Measurements from ENCODE around the gene PTGIS.

The PTGIS gene

DNA sequence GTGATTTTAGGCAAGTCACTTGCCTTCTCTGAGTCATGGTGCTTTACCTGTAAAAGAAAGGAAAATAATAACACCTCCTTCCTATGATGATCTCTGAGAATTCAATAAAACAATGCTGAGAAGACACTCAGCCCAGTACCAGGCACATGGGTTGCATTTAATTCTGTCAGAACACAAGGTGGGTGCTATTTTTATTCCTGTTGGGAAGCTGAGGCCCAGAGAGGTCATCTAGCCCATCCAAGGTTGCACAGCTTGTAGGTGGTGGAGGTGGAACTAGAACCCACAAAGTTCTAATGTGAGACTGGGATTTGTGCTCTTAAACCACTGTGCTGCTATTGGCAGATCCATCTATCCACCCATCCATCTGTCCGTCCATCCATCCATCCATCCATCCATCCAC lies 39.6 kb upstream of the PTGIS start:
- Histone ChIP-seq H3K9me3 (ENCODE audit: control insufficient read depth, low read length) (no peaks in the 10 kb centered on the region), H3K27me3 (ENCODE audit: control insufficient read depth, insufficient read depth, low read length) (no peaks in the 10 kb centered on the region), H3K4me1 (ENCODE audit: control insufficient read depth, insufficient read depth, low read length) (peaks cover 51% of the 10 kb centered on the region), H3K4me3 (ENCODE audit: low read length) (no peak overlapping the region), H3K36me3 (ENCODE audit: control insufficient read depth, insufficient read depth, low read length) (no peaks in the 10 kb centered on the region), H3K9ac (ENCODE audit: low read length) (no peak overlapping the region)

DNA sequence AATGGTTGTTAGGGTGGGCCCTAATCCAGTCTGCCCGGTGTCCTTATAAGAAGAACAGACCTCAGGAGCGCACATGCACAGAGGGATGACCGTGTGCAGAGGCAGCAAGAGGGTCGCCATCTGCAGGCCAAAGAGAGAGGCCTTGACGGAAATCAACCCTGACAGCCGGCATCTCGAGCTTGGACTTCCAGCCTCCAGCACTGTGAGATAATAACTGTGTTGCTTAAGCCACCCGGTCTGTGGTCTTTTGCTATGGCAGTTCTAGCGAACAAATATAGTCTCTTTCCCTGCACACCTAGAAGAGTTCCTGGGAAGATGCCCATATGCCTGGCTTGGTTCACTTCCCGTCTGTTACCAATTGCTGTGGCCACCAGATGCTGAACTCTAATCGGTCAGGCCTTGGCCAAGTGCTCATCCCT lies 35.3 kb upstream of the PTGIS start:
- H3K9ac ChIP-seq (ENCODE audit: low read length): no peak overlapping the region
- H3K9me3 ChIP-seq (ENCODE audit: control insufficient read depth, low read length): no peaks in the 10 kb centered on the region
- no peaks in the 10 kb centered on the region for H3K36me3 ChIP-seq (ENCODE audit: control insufficient read depth, insufficient read depth, low read length)
- peaks cover 30% of the 10 kb centered on the region for H3K4me1 ChIP-seq (ENCODE audit: control insufficient read depth, insufficient read depth, low read length)
- H3K4me3 ChIP-seq (ENCODE audit: low read length): no peak overlapping the region
- no peaks in the 10 kb centered on the region for H3K27me3 ChIP-seq (ENCODE audit: control insufficient read depth, insufficient read depth, low read length)

DNA sequence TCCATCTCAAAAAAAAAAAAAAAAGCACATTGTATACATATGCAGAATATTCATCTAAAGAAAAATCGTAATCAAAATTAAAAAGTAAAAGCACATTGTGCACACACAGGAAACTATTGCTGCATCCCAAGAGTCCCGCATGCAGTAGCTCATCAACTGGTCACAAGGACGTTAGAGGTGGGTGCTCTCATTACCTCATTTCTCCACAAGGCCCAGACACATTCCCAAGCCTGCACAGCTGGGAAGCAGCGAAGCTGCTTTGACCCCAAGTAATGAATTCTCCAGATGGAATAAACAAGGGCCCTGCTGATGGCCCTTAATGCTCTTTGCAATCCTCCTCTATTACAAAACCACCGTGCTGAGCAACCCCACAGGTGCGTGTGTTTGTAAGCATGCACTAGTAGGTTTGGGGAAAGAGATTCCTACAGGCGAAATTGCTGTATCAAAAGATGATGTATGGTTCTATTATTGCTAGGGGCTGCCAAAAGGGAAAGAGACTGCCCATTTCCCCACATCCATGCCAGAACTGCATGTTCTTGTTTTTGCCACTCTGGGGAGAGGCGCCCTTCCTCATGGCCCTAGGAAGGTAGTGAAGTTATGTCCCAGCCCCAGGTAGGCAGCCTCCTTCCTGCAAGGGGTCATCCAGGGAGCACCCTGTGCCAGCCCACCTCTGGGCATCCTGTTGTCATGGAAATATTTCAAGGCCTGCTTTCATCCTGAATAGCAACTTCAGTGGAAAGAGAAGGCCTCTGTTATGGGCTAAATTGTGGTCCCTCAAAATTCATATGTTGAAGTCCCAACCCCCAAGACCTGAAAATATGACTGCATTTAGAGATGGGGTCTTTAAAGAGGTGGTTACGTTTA lies 34.6 kb upstream of the PTGIS start:
- Histone ChIP-seq H3K9ac (ENCODE audit: low read length) (no peak overlapping the region), H3K4me1 (ENCODE audit: control insufficient read depth, insufficient read depth, low read length) (peaks cover 30% of the 10 kb centered on the region), H3K9me3 (ENCODE audit: control insufficient read depth, low read length) (no peaks in the 10 kb centered on the region), H3K27me3 (ENCODE audit: control insufficient read depth, insufficient read depth, low read length) (no peaks in the 10 kb centered on the region), H3K4me3 (ENCODE audit: low read length) (no peak overlapping the region), H3K36me3 (ENCODE audit: control insufficient read depth, insufficient read depth, low read length) (no peaks in the 10 kb centered on the region)

DNA sequence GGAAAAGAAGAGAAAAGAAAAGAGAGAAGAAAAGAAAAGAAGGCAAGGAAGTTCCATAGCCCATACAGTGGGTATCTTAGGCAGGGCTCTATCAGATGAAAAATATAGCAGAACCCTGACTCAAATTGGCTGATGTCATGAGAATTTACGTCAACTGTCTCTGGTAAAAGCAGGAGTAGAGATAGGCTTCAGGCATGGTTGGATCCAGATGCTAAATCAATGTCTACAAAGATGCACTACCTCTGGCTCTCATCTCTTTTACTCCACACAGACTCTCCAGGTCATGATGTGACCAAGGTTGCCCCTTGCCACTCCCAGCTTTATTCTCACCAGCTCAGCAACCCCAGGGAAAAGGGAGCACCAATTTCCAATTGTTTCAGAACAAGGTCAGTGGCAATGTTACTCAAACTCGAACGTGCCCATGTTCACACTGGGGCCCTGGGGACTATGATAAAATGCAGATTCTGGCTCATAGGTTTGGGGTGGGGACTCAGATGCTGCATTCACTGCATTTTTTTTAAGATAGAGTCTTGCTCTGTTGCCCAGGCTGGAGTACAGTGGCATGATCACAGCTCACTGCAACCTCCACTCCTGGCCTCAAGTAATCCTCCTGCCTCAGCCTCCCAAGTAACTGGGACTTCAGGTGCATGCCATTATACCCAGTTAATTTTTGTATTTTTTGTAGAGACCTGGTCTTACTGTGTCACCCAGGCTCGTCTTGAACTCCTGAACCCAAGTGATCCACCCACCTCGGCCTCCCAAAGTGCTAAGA lies 33.4 kb upstream of the PTGIS start:
- no peak overlapping the region for H3K4me3 ChIP-seq (ENCODE audit: low read length)
- H3K4me1 ChIP-seq (ENCODE audit: control insufficient read depth, insufficient read depth, low read length): peaks cover 31% of the 10 kb centered on the region
- no peaks in the 10 kb centered on the region for H3K9me3 ChIP-seq (ENCODE audit: control insufficient read depth, low read length)
- H3K27me3 ChIP-seq (ENCODE audit: control insufficient read depth, insufficient read depth, low read length): no peaks in the 10 kb centered on the region
- no peaks in the 10 kb centered on the region for H3K36me3 ChIP-seq (ENCODE audit: control insufficient read depth, insufficient read depth, low read length)
- H3K9ac ChIP-seq (ENCODE audit: low read length): no peak overlapping the region

DNA sequence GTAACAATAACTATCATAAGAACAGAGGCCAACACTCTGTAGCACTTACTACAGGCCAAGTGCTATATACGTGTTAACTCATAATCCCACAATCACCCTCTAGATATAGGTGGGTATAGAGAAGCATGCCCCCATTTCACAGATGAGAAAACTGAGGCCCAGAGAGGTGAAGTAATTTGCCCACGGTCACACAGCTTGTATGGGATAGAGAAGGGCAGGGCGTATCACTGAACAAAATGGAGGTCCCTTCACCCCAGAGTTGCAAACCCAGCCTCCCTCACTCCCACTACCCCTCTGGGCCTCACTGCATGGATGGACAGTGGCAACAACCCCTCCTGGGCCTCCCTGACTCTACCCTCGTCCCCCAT lies 31.8 kb upstream of the PTGIS start:
- Histone ChIP-seq H3K36me3 (ENCODE audit: control insufficient read depth, insufficient read depth, low read length) (no peaks in the 10 kb centered on the region), H3K9ac (ENCODE audit: low read length) (no peak overlapping the region), H3K4me3 (ENCODE audit: low read length) (no peak overlapping the region), H3K9me3 (ENCODE audit: control insufficient read depth, low read length) (no peaks in the 10 kb centered on the region), H3K27me3 (ENCODE audit: control insufficient read depth, insufficient read depth, low read length) (no peaks in the 10 kb centered on the region), H3K4me1 (ENCODE audit: control insufficient read depth, insufficient read depth, low read length) (peaks cover 32% of the 10 kb centered on the region)

DNA sequence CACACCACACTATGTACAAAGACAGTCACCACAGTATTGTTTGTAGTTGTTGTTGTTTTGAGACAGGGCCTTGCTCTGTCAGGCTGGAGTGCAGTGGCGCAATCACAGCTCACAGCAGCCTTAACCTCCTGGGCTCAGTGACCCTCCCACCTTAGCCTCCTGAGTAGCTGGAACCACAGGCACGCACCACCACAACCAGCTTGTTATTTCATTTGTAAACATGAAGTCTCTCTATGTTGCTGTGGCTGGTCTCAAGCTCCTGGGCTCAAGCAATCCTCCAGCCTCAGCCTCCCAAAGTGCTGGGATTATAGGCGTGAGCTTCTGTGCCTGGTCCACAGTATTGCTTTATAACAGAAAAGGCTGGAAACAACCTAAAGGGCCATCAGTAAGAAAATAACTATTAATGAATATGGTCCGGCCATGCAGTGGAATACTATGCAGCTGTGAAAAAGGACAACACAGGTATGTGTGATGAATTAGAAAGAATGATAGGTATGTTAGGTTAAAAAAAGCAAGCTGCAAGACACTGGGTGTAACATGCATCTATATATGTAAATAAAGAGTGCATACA lies 30.0 kb upstream of the PTGIS start:
- no peaks in the 10 kb centered on the region for H3K9me3 ChIP-seq (ENCODE audit: control insufficient read depth, low read length)
- no peaks in the 10 kb centered on the region for H3K27me3 ChIP-seq (ENCODE audit: control insufficient read depth, insufficient read depth, low read length)
- no peaks in the 10 kb centered on the region for H3K36me3 ChIP-seq (ENCODE audit: control insufficient read depth, insufficient read depth, low read length)
- peaks cover 33% of the 10 kb centered on the region for H3K4me1 ChIP-seq (ENCODE audit: control insufficient read depth, insufficient read depth, low read length)
- H3K4me3 ChIP-seq (ENCODE audit: low read length): no peak overlapping the region
- no peak overlapping the region for H3K9ac ChIP-seq (ENCODE audit: low read length)

DNA sequence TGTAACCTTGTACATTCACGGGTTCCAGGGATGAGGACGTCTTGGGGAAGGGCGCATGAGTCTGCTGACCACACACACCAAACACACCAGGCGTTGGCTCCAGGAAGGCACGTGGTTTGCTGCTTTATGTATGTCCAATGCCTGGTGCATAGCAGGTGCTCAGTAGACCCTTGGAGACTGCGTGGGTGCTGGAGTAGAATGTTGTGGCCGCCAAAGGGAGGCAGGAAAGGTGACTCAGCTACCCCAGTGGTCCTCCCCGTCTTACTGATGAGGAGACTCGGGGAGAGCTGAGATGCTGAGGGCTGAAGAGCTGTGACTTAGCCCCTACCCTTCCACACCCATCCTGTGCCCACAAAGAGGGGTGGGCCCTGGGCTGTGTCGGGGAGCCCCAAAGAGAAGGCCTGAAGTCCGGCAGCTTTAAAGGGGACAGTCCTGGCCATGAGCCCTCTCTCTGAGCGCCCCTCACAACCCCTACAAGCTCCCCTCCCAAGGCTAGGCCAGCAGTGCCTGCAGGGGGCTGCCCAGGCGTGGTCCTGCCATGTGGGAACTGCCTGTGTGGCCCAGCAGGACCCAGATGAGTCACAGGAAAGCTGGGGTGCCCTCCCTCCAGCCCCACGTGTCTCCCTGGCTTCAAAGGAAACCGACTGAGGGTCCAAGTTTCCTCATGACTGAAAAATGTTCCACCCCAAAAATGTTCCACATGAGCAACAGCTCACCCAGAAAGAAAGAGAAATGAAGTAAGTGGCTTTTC lies 28.0 kb upstream of the PTGIS start:
- peaks cover 49% of the 10 kb centered on the region for H3K4me1 ChIP-seq (ENCODE audit: control insufficient read depth, insufficient read depth, low read length)
- H3K9me3 ChIP-seq (ENCODE audit: control insufficient read depth, low read length): no peaks in the 10 kb centered on the region
- H3K4me3 ChIP-seq (ENCODE audit: low read length): no peak overlapping the region
- no peaks in the 10 kb centered on the region for H3K27me3 ChIP-seq (ENCODE audit: control insufficient read depth, insufficient read depth, low read length)
- peak overlapping the region; percentile 4 for H3K9ac ChIP-seq (ENCODE audit: low read length)
- no peaks in the 10 kb centered on the region for H3K36me3 ChIP-seq (ENCODE audit: control insufficient read depth, insufficient read depth, low read length)

DNA sequence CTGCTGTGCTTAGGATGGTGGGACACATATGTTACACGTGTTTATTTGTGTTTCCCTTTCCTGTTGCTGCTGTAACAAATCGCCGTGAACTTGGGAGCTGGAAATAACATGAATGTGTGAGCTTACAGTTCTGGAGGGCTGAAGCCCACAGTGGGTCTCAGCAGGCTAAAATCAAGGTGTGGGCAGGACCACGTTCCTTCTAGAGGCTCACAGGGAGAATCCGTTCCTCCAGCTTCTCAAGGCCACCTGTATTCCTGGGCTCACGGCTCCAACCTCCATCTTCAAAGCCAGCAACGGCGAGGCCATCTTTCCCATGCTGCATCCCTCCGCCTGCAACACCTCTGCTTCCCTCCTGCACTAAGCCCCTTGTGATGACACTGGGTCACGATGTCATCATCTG lies 27.4 kb upstream of the PTGIS start:
- no peaks in the 10 kb centered on the region for H3K27me3 ChIP-seq (ENCODE audit: control insufficient read depth, insufficient read depth, low read length)

DNA sequence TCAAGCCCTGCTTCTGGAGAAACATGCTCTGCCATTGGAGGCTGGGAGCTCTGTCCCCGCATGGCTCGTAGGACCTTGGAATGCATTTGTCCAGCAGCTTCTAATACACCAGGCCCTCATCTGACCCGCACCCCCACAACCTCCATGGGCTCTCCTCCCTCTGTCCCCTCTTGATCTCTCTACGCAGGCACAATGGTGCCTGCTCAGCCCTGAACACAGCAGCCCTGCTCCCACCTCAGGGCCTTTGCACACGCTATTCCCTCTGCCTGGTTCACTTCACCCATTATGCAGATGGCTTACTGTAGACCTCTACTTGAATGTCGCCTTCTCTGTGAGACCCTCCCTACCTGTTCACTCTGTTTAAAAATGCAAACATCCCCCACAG lies 27.0 kb upstream of the PTGIS start:
- peaks cover 52% of the 10 kb centered on the region for H3K4me1 ChIP-seq (ENCODE audit: control insufficient read depth, insufficient read depth, low read length)
- H3K36me3 ChIP-seq (ENCODE audit: control insufficient read depth, insufficient read depth, low read length): no peaks in the 10 kb centered on the region
- peak overlapping the region; percentile 42 for H3K9ac ChIP-seq (ENCODE audit: low read length)
- H3K9me3 ChIP-seq (ENCODE audit: control insufficient read depth, low read length): no peaks in the 10 kb centered on the region
- no peak overlapping the region for H3K4me3 ChIP-seq (ENCODE audit: low read length)
- H3K27me3 ChIP-seq (ENCODE audit: control insufficient read depth, insufficient read depth, low read length): no peaks in the 10 kb centered on the region

More for the DNA sequence above, 27.4 kb upstream of the PTGIS start:
- H3K9ac ChIP-seq (ENCODE audit: low read length): no peak overlapping the region
- H3K36me3 ChIP-seq (ENCODE audit: control insufficient read depth, insufficient read depth, low read length): no peaks in the 10 kb centered on the region
- H3K4me3 ChIP-seq (ENCODE audit: low read length): no peak overlapping the region
- peaks cover 51% of the 10 kb centered on the region for H3K4me1 ChIP-seq (ENCODE audit: control insufficient read depth, insufficient read depth, low read length)
- no peaks in the 10 kb centered on the region for H3K9me3 ChIP-seq (ENCODE audit: control insufficient read depth, low read length)

DNA sequence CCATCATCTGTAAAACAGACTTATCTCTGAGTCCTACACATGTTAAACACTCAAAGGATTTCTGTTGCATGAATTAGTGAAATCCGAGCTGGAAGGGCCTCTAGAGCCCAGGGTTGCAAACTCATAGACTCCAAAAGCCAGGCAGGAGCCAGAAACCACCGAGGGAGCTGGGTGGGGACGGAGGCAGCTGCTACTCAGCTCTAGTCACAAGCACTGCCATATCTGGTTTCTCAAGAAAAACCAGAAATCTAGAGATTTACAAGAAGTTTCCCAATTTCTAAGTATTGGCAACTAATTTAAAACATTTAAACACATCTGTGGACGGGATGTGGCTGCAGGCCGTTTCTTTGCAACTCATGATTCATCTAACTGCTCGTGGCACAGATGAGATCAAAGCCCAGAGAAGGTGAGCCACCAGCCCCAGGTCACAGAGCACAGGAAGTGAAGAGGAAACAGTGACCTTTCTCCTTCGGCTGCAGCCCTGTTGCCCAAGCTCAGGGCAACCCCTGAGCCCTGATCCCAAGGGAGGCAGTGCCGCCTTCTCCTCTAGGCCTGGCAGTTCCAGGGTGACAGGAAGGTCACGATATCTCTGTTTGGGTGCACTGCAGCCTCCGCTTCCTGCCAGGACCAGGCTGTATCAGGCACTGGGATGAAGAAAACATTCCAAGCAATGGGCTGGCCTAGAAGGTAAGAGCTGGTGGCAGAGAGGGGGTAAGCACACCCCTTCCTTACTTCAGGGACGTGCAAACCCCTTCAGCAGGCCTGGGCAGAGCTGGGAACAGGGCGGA lies 26.4 kb upstream of the PTGIS start:
- Histone ChIP-seq H3K9me3 (ENCODE audit: control insufficient read depth, low read length) (no peaks in the 10 kb centered on the region), H3K4me3 (ENCODE audit: low read length) (no peak overlapping the region), H3K27me3 (ENCODE audit: control insufficient read depth, insufficient read depth, low read length) (no peaks in the 10 kb centered on the region), H3K36me3 (ENCODE audit: control insufficient read depth, insufficient read depth, low read length) (no peaks in the 10 kb centered on the region), H3K9ac (ENCODE audit: low read length) (peak overlapping the region; percentile 42), H3K4me1 (ENCODE audit: control insufficient read depth, insufficient read depth, low read length) (peaks cover 53% of the 10 kb centered on the region)

DNA sequence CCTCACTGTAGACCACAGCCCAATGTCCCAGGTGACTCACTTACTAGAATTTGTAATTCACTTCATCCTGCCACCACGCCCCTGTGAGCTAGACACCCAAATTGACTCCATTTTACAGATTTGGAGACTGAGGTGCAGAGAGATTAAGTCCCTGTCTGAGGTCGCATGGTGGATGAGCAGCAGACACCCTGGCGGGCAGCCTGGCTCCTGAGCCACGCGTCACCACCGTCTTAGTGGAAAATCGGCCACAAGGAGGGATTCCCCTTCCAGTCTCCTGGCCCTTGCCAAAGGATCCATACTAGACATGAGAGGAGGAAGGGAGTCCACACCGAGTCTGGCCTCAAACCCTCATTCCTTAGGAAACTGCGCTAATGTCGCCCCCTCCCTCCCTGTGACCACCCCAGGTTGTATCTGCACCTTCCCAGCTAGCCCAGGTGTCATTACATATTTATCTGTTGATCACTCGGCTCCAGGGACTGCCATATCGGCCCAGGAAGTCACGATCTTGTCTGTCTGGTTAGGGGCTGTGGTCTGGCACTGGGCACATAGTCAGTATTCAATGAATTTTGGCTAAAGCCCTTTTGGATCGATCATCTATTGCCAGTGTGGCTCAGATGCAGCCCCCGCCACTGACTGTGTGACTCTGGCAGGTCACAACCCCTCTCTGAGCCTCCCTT lies 25.7 kb upstream of the PTGIS start:
- H3K36me3 ChIP-seq (ENCODE audit: control insufficient read depth, insufficient read depth, low read length): no peaks in the 10 kb centered on the region
- peaks cover 53% of the 10 kb centered on the region for H3K4me1 ChIP-seq (ENCODE audit: control insufficient read depth, insufficient read depth, low read length)
- H3K9ac ChIP-seq (ENCODE audit: low read length): peak overlapping the region; percentile 42
- no peaks in the 10 kb centered on the region for H3K27me3 ChIP-seq (ENCODE audit: control insufficient read depth, insufficient read depth, low read length)
- H3K4me3 ChIP-seq (ENCODE audit: low read length): no peak overlapping the region
- no peaks in the 10 kb centered on the region for H3K9me3 ChIP-seq (ENCODE audit: control insufficient read depth, low read length)
